ENCODE results near the gene SYNPR.

DNA sequence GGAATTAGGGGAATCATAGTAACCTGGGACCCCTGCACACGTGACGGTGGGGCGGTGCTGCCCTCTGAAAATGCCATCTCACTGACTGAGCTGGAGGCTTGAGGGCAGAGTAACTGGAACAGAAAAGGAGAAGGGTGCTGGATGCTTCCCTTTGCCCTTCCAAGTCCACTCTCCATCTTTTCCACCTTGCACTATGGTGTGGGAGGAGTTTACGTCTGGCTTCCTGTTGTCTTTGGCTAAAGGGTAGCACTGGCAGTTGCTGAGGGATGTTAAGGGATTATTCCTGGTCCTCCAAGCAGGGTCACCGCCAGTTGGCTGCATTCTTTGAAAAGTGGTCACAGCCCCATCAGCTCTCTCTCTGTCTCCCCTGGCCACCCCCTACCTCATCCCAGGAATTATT lies 245.0 kb downstream of the SYNPR start:
- TF ChIP-seq, protein P1, sequence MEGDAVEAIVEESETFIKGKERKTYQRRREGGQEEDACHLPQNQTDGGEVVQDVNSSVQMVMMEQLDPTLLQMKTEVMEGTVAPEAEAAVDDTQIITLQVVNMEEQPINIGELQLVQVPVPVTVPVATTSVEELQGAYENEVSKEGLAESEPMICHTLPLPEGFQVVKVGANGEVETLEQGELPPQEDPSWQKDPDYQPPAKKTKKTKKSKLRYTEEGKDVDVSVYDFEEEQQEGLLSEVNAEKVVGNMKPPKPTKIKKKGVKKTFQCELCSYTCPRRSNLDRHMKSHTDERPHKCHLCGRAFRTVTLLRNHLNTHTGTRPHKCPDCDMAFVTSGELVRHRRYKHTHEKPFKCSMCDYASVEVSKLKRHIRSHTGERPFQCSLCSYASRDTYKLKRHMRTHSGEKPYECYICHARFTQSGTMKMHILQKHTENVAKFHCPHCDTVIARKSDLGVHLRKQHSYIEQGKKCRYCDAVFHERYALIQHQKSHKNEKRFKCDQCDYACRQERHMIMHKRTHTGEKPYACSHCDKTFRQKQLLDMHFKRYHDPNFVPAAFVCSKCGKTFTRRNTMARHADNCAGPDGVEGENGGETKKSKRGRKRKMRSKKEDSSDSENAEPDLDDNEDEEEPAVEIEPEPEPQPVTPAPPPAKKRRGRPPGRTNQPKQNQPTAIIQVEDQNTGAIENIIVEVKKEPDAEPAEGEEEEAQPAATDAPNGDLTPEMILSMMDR (IDR thresholded peaks at IDR 0.05) = no peak
- TF ChIP-seq, protein P2, sequence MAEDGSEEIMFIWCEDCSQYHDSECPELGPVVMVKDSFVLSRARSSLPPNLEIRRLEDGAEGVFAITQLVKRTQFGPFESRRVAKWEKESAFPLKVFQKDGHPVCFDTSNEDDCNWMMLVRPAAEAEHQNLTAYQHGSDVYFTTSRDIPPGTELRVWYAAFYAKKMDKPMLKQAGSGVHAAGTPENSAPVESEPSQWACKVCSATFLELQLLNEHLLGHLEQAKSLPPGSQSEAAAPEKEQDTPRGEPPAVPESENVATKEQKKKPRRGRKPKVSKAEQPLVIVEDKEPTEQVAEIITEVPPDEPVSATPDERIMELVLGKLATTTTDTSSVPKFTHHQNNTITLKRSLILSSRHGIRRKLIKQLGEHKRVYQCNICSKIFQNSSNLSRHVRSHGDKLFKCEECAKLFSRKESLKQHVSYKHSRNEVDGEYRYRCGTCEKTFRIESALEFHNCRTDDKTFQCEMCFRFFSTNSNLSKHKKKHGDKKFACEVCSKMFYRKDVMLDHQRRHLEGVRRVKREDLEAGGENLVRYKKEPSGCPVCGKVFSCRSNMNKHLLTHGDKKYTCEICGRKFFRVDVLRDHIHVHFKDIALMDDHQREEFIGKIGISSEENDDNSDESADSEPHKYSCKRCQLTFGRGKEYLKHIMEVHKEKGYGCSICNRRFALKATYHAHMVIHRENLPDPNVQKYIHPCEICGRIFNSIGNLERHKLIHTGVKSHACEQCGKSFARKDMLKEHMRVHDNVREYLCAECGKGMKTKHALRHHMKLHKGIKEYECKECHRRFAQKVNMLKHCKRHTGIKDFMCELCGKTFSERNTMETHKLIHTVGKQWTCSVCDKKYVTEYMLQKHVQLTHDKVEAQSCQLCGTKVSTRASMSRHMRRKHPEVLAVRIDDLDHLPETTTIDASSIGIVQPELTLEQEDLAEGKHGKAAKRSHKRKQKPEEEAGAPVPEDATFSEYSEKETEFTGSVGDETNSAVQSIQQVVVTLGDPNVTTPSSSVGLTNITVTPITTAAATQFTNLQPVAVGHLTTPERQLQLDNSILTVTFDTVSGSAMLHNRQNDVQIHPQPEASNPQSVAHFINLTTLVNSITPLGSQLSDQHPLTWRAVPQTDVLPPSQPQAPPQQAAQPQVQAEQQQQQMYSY (CRISPR knock-in tag; IDR thresholded peaks at IDR 0.05) = peak; percentile 98
- TF ChIP-seq, protein P3, sequence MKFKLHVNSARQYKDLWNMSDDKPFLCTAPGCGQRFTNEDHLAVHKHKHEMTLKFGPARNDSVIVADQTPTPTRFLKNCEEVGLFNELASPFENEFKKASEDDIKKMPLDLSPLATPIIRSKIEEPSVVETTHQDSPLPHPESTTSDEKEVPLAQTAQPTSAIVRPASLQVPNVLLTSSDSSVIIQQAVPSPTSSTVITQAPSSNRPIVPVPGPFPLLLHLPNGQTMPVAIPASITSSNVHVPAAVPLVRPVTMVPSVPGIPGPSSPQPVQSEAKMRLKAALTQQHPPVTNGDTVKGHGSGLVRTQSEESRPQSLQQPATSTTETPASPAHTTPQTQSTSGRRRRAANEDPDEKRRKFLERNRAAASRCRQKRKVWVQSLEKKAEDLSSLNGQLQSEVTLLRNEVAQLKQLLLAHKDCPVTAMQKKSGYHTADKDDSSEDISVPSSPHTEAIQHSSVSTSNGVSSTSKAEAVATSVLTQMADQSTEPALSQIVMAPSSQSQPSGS (CRISPR knock-in tag; IDR thresholded peaks at IDR 0.05; ENCODE audit: borderline replicate concordance, low read depth) = no peak
- TF ChIP-seq, protein P4, sequence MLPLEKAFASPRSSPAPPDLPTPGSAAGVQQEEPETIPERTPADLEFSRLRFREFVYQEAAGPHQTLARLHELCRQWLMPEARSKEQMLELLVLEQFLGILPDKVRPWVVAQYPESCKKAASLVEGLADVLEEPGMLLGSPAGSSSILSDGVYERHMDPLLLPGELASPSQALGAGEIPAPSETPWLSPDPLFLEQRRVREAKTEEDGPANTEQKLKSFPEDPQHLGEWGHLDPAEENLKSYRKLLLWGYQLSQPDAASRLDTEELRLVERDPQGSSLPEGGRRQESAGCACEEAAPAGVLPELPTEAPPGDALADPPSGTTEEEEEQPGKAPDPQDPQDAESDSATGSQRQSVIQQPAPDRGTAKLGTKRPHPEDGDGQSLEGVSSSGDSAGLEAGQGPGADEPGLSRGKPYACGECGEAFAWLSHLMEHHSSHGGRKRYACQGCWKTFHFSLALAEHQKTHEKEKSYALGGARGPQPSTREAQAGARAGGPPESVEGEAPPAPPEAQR (CRISPR knock-in tag; IDR thresholded peaks at IDR 0.05) = no peak
- TF ChIP-seq, protein P5, sequence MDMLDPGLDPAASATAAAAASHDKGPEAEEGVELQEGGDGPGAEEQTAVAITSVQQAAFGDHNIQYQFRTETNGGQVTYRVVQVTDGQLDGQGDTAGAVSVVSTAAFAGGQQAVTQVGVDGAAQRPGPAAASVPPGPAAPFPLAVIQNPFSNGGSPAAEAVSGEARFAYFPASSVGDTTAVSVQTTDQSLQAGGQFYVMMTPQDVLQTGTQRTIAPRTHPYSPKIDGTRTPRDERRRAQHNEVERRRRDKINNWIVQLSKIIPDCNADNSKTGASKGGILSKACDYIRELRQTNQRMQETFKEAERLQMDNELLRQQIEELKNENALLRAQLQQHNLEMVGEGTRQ (CRISPR knock-in tag; IDR thresholded peaks at IDR 0.05) = no peak

Measured in WTC11 (cell line).